Measurements from ENCODE around the gene ARID3B.
"Not testable (repeated sequence)": the region's sequence is repeated elsewhere in the genome, so short reads cannot be mapped to it uniquely, and the experiment has no call there.

ARID3B gene, protein sequence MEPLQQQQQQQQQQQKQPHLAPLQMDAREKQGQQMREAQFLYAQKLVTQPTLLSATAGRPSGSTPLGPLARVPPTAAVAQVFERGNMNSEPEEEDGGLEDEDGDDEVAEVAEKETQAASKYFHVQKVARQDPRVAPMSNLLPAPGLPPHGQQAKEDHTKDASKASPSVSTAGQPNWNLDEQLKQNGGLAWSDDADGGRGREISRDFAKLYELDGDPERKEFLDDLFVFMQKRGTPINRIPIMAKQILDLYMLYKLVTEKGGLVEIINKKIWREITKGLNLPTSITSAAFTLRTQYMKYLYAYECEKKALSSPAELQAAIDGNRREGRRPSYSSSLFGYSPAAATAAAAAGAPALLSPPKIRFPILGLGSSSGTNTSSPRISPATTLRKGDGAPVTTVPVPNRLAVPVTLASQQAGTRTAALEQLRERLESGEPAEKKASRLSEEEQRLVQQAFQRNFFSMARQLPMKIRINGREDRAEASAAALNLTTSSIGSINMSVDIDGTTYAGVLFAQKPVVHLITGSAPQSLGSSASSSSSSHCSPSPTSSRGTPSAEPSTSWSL

GRCh38 chr15:74540761-74541493 lies at the start of gene ARID3B:
ARID3B (plus strand) TSS chr15:74541220; CDS start chr15:74543937, 2,717 bp downstream.
- peak; percentile 92 to 99 (median 96) for DNase-seq
- intact Hi-C loops (cut with DNase I), result loop anchor here (5.0 kb wide), 1 partner anchor 79 kb away; the partner anchor contains the start of gene UBL7

- intact Hi-C loops (cut with DNase I), result no loop called here
- DNase-seq, result no peak
Measured at GRCh38 chr15:74496648-74497047, 44.4 kb upstream of the ARID3B start.

- intact Hi-C loops (cut with DNase I), result no loop called here
Measured at GRCh38 chr15:74497584-74497983, 43.4 kb upstream of the ARID3B start.

GRCh38 chr15:74499366-74499765 lies 41.7 kb upstream of the ARID3B start:
- intact Hi-C loops (cut with DNase I), result no loop called here
- DNase-seq, result no peak

More at GRCh38 chr15:74497584-74497983, 43.4 kb upstream of the ARID3B start:
- no peak for DNase-seq

- no peak for DNase-seq
- intact Hi-C loops (cut with DNase I), result no loop called here
Measured at GRCh38 chr15:74500401-74500800, 40.6 kb upstream of the ARID3B start.

DNA sequence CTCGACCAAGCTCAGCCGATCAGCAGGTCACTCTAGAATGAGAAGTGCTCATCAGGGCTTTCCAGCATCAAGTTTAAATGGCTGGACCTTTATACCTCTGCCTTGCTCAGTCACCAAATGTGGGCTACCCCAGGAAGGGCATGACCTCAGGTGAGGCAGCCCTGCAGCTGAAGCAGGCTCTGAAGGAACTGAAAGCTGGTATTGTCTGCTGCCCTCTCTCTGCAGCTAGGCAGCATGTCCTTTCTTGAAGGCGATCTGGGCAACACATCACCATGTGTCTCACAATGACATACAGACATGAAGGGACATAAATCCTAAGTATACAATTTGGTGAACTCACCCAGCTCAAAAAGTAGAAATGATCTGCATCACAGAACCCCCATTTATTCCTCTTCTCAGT lies 38.7 kb upstream of the ARID3B start:
- no peak for DNase-seq

GRCh38 chr15:74504418-74504817 lies 36.6 kb upstream of the ARID3B start:
- intact Hi-C loops (cut with DNase I), result no loop called here
- DNase-seq, result no peak

More for the DNA sequence above, 38.7 kb upstream of the ARID3B start:
- intact Hi-C loops (cut with DNase I), result no loop called here

- no peak for DNase-seq
- intact Hi-C loops (cut with DNase I), result no loop called here
Measured at GRCh38 chr15:74504836-74505235, 36.2 kb upstream of the ARID3B start.

DNA sequence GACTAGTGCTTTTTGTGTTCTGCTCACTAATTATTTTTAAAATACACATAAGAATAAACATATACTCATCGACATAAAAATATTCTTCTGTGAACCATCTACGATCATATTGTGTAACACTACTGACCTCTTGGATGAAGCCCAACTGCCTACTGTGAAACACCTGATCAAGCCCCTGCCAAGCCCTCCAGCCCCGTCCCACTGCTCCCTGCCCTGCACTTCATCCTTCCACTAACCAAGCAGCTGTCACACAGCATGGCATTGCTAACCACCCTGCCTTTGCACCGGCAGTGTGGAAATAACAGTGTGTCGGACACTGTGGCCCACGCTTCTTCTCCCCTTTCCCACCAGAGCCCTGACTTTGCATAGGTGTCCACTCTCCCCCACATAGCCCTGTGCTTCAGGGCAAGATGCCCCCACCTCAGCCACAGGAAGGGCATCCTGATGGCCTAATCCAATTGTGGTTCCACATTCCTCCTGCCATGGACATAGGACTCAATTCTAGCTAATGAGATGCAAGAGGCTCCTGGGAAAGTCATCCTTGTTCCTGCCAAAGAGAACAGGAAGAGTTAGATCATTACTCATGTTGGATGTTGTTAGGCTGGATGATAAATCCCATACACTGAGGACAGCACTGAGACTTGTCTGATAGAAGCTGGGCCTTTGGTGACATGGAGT lies 35.0 kb upstream of the ARID3B start:
- intact Hi-C loops (cut with DNase I), result no loop called here
- no peak for DNase-seq

- intact Hi-C loops (cut with DNase I), result no loop called here
- DNase-seq, result no peak
Measured at GRCh38 chr15:74506515-74506840, 34.5 kb upstream of the ARID3B start.

DNA sequence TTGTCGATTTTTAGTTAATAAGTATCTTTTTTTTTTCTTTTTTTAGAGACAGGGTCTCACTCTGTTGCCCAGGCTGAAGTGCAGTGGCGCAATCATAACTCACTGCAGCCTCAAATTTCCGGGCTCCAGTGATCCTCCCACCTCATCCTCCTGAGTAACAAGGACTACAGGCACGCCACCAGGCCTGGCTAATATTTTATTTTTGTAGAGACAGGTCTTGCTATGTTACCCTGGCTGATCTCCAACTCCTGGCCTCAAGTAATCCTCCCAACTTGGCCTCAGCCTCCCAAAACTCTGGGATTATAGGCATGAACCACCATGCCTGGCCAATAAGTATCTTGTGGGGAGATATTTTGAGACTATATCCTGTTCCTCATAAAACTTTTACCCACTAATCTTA lies 29.4 kb upstream of the ARID3B start:
- intact Hi-C loops (cut with DNase I), result no loop called here
- no peak for DNase-seq

GRCh38 chr15:74514059-74514458 lies 27.0 kb upstream of the ARID3B start:
- intact Hi-C loops (cut with DNase I); DNase-seq: not testable (repeated sequence)

GRCh38 chr15:74517096-74517495 lies 23.9 kb upstream of the ARID3B start:
- no peak for DNase-seq
- intact Hi-C loops (cut with DNase I), result no loop called here

- intact Hi-C loops (cut with DNase I), result no loop called here
Measured at GRCh38 chr15:74519311-74519710, 21.7 kb upstream of the ARID3B start.

GRCh38 chr15:74520407-74520806 lies 20.6 kb upstream of the ARID3B start:
- intact Hi-C loops (cut with DNase I), result no loop called here
- DNase-seq, result no peak

More at GRCh38 chr15:74519311-74519710, 21.7 kb upstream of the ARID3B start:
- no peak for DNase-seq

DNA sequence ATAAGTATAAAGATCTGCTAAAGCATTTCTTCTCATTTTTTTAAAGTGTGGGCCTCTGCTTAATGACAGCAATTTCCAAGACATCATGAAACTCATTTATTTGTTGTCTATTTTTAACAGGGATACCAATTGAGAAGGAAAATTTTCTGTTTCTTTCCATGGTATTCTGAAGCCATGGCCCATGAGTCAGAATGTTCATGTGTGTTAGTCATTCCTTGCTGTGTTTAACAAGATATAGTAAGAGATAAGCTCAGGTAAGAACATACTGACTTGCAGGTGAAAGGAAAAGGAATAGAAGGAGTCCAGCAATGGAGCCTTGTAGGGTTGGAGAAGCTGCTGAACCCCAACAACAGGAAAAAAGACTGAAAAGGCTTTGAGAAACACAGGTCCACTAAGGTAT lies 17.0 kb upstream of the ARID3B start:
- intact Hi-C loops (cut with DNase I), result no loop called here
- no peak for DNase-seq

- intact Hi-C loops (cut with DNase I), result no loop called here
- DNase-seq, result no peak
Measured at GRCh38 chr15:74525309-74525708, 15.7 kb upstream of the ARID3B start.

DNA sequence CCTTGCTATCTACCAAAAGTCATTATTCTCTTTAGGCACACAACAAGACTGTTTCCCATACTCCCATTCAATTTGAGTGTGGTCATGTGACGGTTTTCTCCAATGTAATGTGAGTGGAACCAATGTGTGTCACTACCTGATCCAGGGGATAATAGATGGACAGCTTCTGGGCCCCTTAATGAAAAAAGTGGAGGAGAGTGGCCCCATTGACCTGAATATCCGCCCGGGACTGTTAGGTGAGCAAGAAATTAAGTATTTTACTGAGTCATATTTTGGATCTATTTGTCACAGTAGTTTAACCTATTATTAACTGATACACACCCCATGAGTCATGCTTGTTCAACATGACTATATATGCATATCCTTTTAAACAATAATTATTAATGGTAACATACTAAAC lies 15.1 kb upstream of the ARID3B start:
- no peak for DNase-seq
- intact Hi-C loops (cut with DNase I), result no loop called here

GRCh38 chr15:74528876-74529275 lies 12.1 kb upstream of the ARID3B start:
- DNase-seq, result no peak
- intact Hi-C loops (cut with DNase I), result no loop called here

- intact Hi-C loops (cut with DNase I), result no loop called here
- DNase-seq, result no peak
Measured at GRCh38 chr15:74529921-74530320, 11.1 kb upstream of the ARID3B start.
